Ectodermal cell (in vitro differentiated cells): Measurements from ENCODE around the gene RNF11.

Source experiments
- H3K27ac ChIP-seq: 2 replicates; pipeline ENCODE4 v1.7.0; 2013; ENCODE audit warnings: mild to moderate bottlenecking, low read depth, low read length; ENCODE audit not compliant: insufficient read depth, poor library complexity, severe bottlenecking
- H3K27me3 ChIP-seq: 2 replicates; pipeline ENCODE4 v1.7.0; 2013; ENCODE audit warnings: mild to moderate bottlenecking, low read length; ENCODE audit not compliant: insufficient read depth, control insufficient read depth, poor library complexity, severe bottlenecking
- H3K36me3 ChIP-seq: one replicate; pipeline ENCODE4 v1.7.0; 2013; ENCODE audit warnings: low read length; ENCODE audit not compliant: control insufficient read depth, insufficient read depth
- H3K4me1 ChIP-seq: one replicate; pipeline ENCODE4 v1.7.0; 2013; ENCODE audit warnings: low read length; ENCODE audit not compliant: control insufficient read depth, insufficient read depth
- H3K4me3 ChIP-seq: 2 replicates; pipeline ENCODE4 v1.7.0; 2013; ENCODE audit warnings: low read depth, low read length, control low read depth; ENCODE audit not compliant: insufficient read depth
- H3K9me3 ChIP-seq: 2 replicates; pipeline ENCODE4 v1.7.0; 2013; ENCODE audit warnings: mild to moderate bottlenecking, low read length, moderate library complexity; ENCODE audit not compliant: control insufficient read depth
- WGBS, 2 experiments: methylation state at CpG; one replicate each; pipeline ENCODE4 v1.1.7; 2013; ENCODE audit warnings: missing lambda C conversion rate in 2 of 2; 5-methylcytosine and 5-hydroxymethylcytosine counted together

Gene RNF11

GRCh38 chr1:51280321-51280978 lies 44.4 kb downstream of the RNF11 start:
- WGBS, 2 experiments = 86 to 91% methylated on average over 4 of the region's 4 CpGs
- Histone ChIP-seq H3K9me3 (no peaks in the 10 kb centered on the region), H3K27me3 (no peaks in the 10 kb centered on the region), H3K27ac (no peak overlapping the region), H3K36me3 (no peaks in the 10 kb centered on the region), H3K4me1 (no peaks in the 10 kb centered on the region), H3K4me3 (no peak overlapping the region)

GRCh38 chr1:51281807-51282206 lies 45.7 kb downstream of the RNF11 start:
- H3K27me3 ChIP-seq = no peaks in the 10 kb centered on the region
- H3K27ac ChIP-seq = no peak overlapping the region
- no peaks in the 10 kb centered on the region for H3K36me3 ChIP-seq
- no peaks in the 10 kb centered on the region for H3K4me1 ChIP-seq
- H3K4me3 ChIP-seq = no peak overlapping the region
- H3K9me3 ChIP-seq = no peaks in the 10 kb centered on the region
- 96 to 97% methylated on average over 5 of the region's 5 CpGs for WGBS, 2 experiments

- no peak overlapping the region for H3K4me3 ChIP-seq
- H3K9me3 ChIP-seq = no peaks in the 10 kb centered on the region
- no peaks in the 10 kb centered on the region for H3K27me3 ChIP-seq
- 90 to 97% methylated on average over 5 of the region's 5 CpGs for WGBS, 2 experiments
- no peaks in the 10 kb centered on the region for H3K4me1 ChIP-seq
- H3K27ac ChIP-seq = no peak overlapping the region
- no peaks in the 10 kb centered on the region for H3K36me3 ChIP-seq
These were observed 46.5 kb downstream of the RNF11 start for GRCh38 chr1:51282605-51283004.

GRCh38 chr1:51283979-51284378 lies 47.9 kb downstream of the RNF11 start:
- H3K27me3 ChIP-seq = no peaks in the 10 kb centered on the region
- H3K27ac ChIP-seq = no peak overlapping the region
- no peaks in the 10 kb centered on the region for H3K36me3 ChIP-seq
- H3K4me1 ChIP-seq = no peaks in the 10 kb centered on the region
- WGBS, 2 experiments = 95 to 96% methylated on average over 5 of the region's 5 CpGs
- no peak overlapping the region for H3K4me3 ChIP-seq
- H3K9me3 ChIP-seq = no peaks in the 10 kb centered on the region

- Histone ChIP-seq H3K4me1 (no peaks in the 10 kb centered on the region), H3K27ac (no peak overlapping the region), H3K27me3 (no peaks in the 10 kb centered on the region), H3K9me3 (no peaks in the 10 kb centered on the region), H3K4me3 (no peak overlapping the region), H3K36me3 (no peaks in the 10 kb centered on the region)
These were observed 48.4 kb downstream of the RNF11 start for GRCh38 chr1:51284487-51284954.

- H3K4me1 ChIP-seq = no peaks in the 10 kb centered on the region
- no peak overlapping the region for H3K27ac ChIP-seq
- no peak overlapping the region for H3K4me3 ChIP-seq
- no peaks in the 10 kb centered on the region for H3K9me3 ChIP-seq
- 89 to 100% methylated on average over 1 of the region's 1 CpG for WGBS, 2 experiments
- no peaks in the 10 kb centered on the region for H3K36me3 ChIP-seq
- H3K27me3 ChIP-seq = no peaks in the 10 kb centered on the region
These were observed 49.0 kb downstream of the RNF11 start for GRCh38 chr1:51285055-51285454.

- WGBS, 2 experiments = 78 to 82% methylated on average over 8 of the region's 8 CpGs
- Histone ChIP-seq H3K27me3 (no peaks in the 10 kb centered on the region), H3K4me1 (no peaks in the 10 kb centered on the region), H3K27ac (no peak overlapping the region), H3K4me3 (no peak overlapping the region), H3K9me3 (no peaks in the 10 kb centered on the region), H3K36me3 (no peaks in the 10 kb centered on the region)
These were observed 51.9 kb downstream of the RNF11 start for GRCh38 chr1:51287966-51288365.

- Histone ChIP-seq H3K4me3 (no peak overlapping the region), H3K9me3 (no peaks in the 10 kb centered on the region), H3K27me3 (no peaks in the 10 kb centered on the region), H3K27ac (no peak overlapping the region), H3K4me1 (no peaks in the 10 kb centered on the region), H3K36me3 (no peaks in the 10 kb centered on the region)
- WGBS, 2 experiments = 92 to 93% methylated on average over 5 of the region's 5 CpGs
These were observed 52.5 kb downstream of the RNF11 start for GRCh38 chr1:51288578-51288977.

GRCh38 chr1:51289676-51290488 lies 53.8 kb downstream of the RNF11 start:
- Histone ChIP-seq H3K9me3 (no peaks in the 10 kb centered on the region), H3K4me1 (no peaks in the 10 kb centered on the region), H3K27me3 (no peaks in the 10 kb centered on the region), H3K27ac (no peak overlapping the region), H3K4me3 (no peak overlapping the region), H3K36me3 (no peaks in the 10 kb centered on the region)
- 91 to 93% methylated on average over 8 of the region's 8 CpGs for WGBS, 2 experiments

GRCh38 chr1:51290489-51290847 lies 54.4 kb downstream of the RNF11 start:
- H3K4me1 ChIP-seq = no peaks in the 10 kb centered on the region
- no peaks in the 10 kb centered on the region for H3K36me3 ChIP-seq
- no peak overlapping the region for H3K4me3 ChIP-seq
- no peaks in the 10 kb centered on the region for H3K9me3 ChIP-seq
- 96 to 97% methylated on average over 5 of the region's 5 CpGs for WGBS, 2 experiments
- no peak overlapping the region for H3K27ac ChIP-seq
- no peaks in the 10 kb centered on the region for H3K27me3 ChIP-seq
